HEK293 (cell line): ENCODE measurements around the gene PAPSS2.

Experiments used
- CTCF ChIA-PET: fragments of 350-600 bp; formaldehyde crosslinking; extraction: SDS; loops from one replicate; lab custom pipeline; 2021; ENCODE audit warnings: antibody characterized with exemption; lab: Yijun Ruan, JAX
- POLR2A ChIA-PET: fragments of 300-600 bp; formaldehyde crosslinking; extraction: SDS; loops from one replicate; lab custom pipeline; 2020; ENCODE audit warnings: antibody characterized with exemption, inconsistent platforms; lab: Yijun Ruan, JAX
- H3K27ac ChIP-seq: fragments of 200-500 bp; sonication (Bioruptor generic); 2 replicates; pipeline ENCODE4 v1.5.1; 2014; ENCODE audit warnings: low read depth, low read length, control low read depth, inconsistent platforms; ENCODE audit errors: extremely low read depth
- H3K36me3 ChIP-seq, 2 experiments: fragments of 200-500 bp in 1 of 2; sonication (Bioruptor generic) in 1 of 2; 1 replicate in 1 of 2; 2 replicates in 1 of 2; pipeline ENCODE4 v1.5.1; 2014 to 2017; ENCODE audit warnings: inconsistent platforms in 2 of 2, low read length in 2 of 2; ENCODE audit not compliant: control insufficient read depth in 2 of 2, insufficient read depth in 1 of 2
- H3K4me1 ChIP-seq: fragments of 200-500 bp; sonication (Bioruptor generic); 2 replicates; pipeline ENCODE4 v1.5.1; 2014; ENCODE audit warnings: mild to moderate bottlenecking, low read length, inconsistent platforms; ENCODE audit not compliant: control insufficient read depth, insufficient read depth
- H3K4me3 ChIP-seq: 2 replicates; pipeline ENCODE4 v1.5.1; 2011; ENCODE audit warnings: low read depth, mild to moderate bottlenecking, control low read depth, low read length, moderate library complexity
- H3K9me3 ChIP-seq: fragments of 200-500 bp; sonication (Bioruptor generic); 2 replicates; pipeline ENCODE4 v1.5.1; 2014; ENCODE audit warnings: low read depth, low read length, inconsistent platforms; ENCODE audit not compliant: control insufficient read depth, insufficient read depth
- FEZF1 ChIP-seq: fragments of 450-650 bp; formaldehyde crosslinking; IDR thresholded peaks from 2 replicates; pipeline ENCODE4 v1.5.1; 2016; ENCODE audit warnings: missing biosample characterization, missing genetic modification characterization
- GLI2 ChIP-seq: fragments of 450-650 bp; formaldehyde crosslinking; IDR thresholded peaks from 2 replicates; pipeline ENCODE4; 2017; ENCODE audit warnings: missing biosample characterization, missing genetic modification characterization, low read depth, borderline replicate concordance
- IKZF3 ChIP-seq: fragments of 450-650 bp; IDR thresholded peaks from 2 replicates; pipeline ENCODE4 v1.5.0; 2018; ENCODE audit warnings: missing biosample characterization, mild to moderate bottlenecking, missing genetic modification characterization, moderate library complexity
- KLF10 ChIP-seq: fragments of 450-650 bp; IDR thresholded peaks from 2 replicates; pipeline ENCODE4 v1.5.1; 2018; ENCODE audit warnings: missing biosample characterization, mild to moderate bottlenecking, missing genetic modification characterization
- MYNN ChIP-seq: fragments of 450-650 bp; formaldehyde crosslinking; IDR thresholded peaks from 2 replicates; pipeline ENCODE4 v1.5.1; 2016; ENCODE audit warnings: missing biosample characterization, missing genetic modification characterization, borderline replicate concordance
- MZF1 ChIP-seq: fragments of 450-650 bp; formaldehyde crosslinking; IDR thresholded peaks from 2 replicates; pipeline ENCODE4 v1.5.1; 2017; ENCODE audit warnings: missing biosample characterization, missing genetic modification characterization, borderline replicate concordance
- OSR2 ChIP-seq: fragments of 450-650 bp; formaldehyde crosslinking; IDR thresholded peaks from 2 replicates; pipeline ENCODE4 v1.5.1; 2016; ENCODE audit warnings: missing biosample characterization, missing genetic modification characterization
- TCF7L2 ChIP-seq: IDR thresholded peaks from 2 replicates; pipeline ENCODE4 v1.6.1; 2011; ENCODE audit warnings: low read depth, mild to moderate bottlenecking, inconsistent platforms, low read length, moderate library complexity, borderline replicate concordance
- ZFHX2 ChIP-seq: fragments of 450-650 bp; formaldehyde crosslinking; conservative IDR thresholded peaks from 2 replicates; pipeline ENCODE4 v1.5.1; 2016; ENCODE audit warnings: missing biosample characterization, missing genetic modification characterization
- ZNF10 ChIP-seq: fragments of 450-650 bp; formaldehyde crosslinking; IDR thresholded peaks from 2 replicates; pipeline ENCODE4 v1.5.1; 2017; ENCODE audit warnings: missing biosample characterization, missing genetic modification characterization
- ZNF169 ChIP-seq: fragments of 450-650 bp; formaldehyde crosslinking; IDR thresholded peaks from 2 replicates; pipeline ENCODE4 v1.5.1; 2016; ENCODE audit warnings: missing biosample characterization, missing genetic modification characterization
- ZNF175 ChIP-seq: fragments of 450-650 bp; formaldehyde crosslinking; IDR thresholded peaks from 2 replicates; pipeline ENCODE4 v1.5.1; 2016; ENCODE audit warnings: missing biosample characterization, missing genetic modification characterization
- ZNF221 ChIP-seq: fragments of 450-650 bp; formaldehyde crosslinking; IDR thresholded peaks from 2 replicates; pipeline ENCODE4 v1.5.1; 2017; ENCODE audit warnings: missing biosample characterization, missing genetic modification characterization, borderline replicate concordance
- ZNF311 ChIP-seq: fragments of 450-650 bp; formaldehyde crosslinking; IDR thresholded peaks from 2 replicates; pipeline ENCODE4 v1.5.1; 2017; ENCODE audit warnings: missing biosample characterization, missing genetic modification characterization, borderline replicate concordance
- ZNF366 ChIP-seq: fragments of 450-650 bp; formaldehyde crosslinking; conservative IDR thresholded peaks from 2 replicates; pipeline ENCODE4 v1.5.1; 2016; ENCODE audit warnings: missing biosample characterization, missing genetic modification characterization
- ZNF394 ChIP-seq: fragments of 450-650 bp; formaldehyde crosslinking; IDR thresholded peaks from 2 replicates; pipeline ENCODE4 v1.5.1; 2016; ENCODE audit warnings: missing biosample characterization, missing genetic modification characterization, mild to moderate bottlenecking, moderate library complexity, borderline replicate concordance
- ZNF473 ChIP-seq: fragments of 450-650 bp; formaldehyde crosslinking; IDR thresholded peaks from 2 replicates; pipeline ENCODE4 v1.5.1; 2017; ENCODE audit warnings: missing biosample characterization, missing genetic modification characterization
- ZNF558 ChIP-seq: fragments of 450-650 bp; formaldehyde crosslinking; IDR thresholded peaks from 2 replicates; pipeline ENCODE4 v1.5.1; 2016; ENCODE audit warnings: missing biosample characterization, missing genetic modification characterization
- ZSCAN23 ChIP-seq: fragments of 450-650 bp; formaldehyde crosslinking; IDR thresholded peaks from 2 replicates; pipeline ENCODE4 v1.5.1; 2016; ENCODE audit warnings: missing biosample characterization, missing genetic modification characterization
- ZXDB ChIP-seq: fragments of 450-650 bp; formaldehyde crosslinking; IDR thresholded peaks from 2 replicates; pipeline ENCODE4 v1.5.1; 2016; ENCODE audit warnings: missing biosample characterization, missing genetic modification characterization
- TF ChIP-seq, protein P1 (sequence below): fragments of 450-650 bp; formaldehyde crosslinking; conservative IDR thresholded peaks from 2 replicates; pipeline ENCODE4 v1.5.1; 2016; ENCODE audit warnings: low read depth, missing biosample characterization, missing genetic modification characterization
- TF ChIP-seq, protein P2 (sequence below): fragments of 450-650 bp; formaldehyde crosslinking; conservative IDR thresholded peaks from 2 replicates; pipeline ENCODE4 v1.5.1; 2016; ENCODE audit warnings: low read depth, missing biosample characterization, missing genetic modification characterization
- TF ChIP-seq, protein P3 (sequence below): fragments of 450-650 bp; formaldehyde crosslinking; IDR thresholded peaks from 2 replicates; pipeline ENCODE4 v1.5.1; 2016; ENCODE audit warnings: missing biosample characterization, missing genetic modification characterization
- TF ChIP-seq, protein P4 (sequence below): fragments of 450-650 bp; formaldehyde crosslinking; IDR thresholded peaks from 2 replicates; pipeline ENCODE4 v1.5.1; 2016; ENCODE audit warnings: missing biosample characterization, missing genetic modification characterization
- TF ChIP-seq, protein P5 (sequence below): fragments of 450-650 bp; formaldehyde crosslinking; IDR thresholded peaks from 2 replicates; pipeline ENCODE4 v1.5.1; 2017; ENCODE audit warnings: missing biosample characterization, missing genetic modification characterization

PAPSS2 gene

DNA sequence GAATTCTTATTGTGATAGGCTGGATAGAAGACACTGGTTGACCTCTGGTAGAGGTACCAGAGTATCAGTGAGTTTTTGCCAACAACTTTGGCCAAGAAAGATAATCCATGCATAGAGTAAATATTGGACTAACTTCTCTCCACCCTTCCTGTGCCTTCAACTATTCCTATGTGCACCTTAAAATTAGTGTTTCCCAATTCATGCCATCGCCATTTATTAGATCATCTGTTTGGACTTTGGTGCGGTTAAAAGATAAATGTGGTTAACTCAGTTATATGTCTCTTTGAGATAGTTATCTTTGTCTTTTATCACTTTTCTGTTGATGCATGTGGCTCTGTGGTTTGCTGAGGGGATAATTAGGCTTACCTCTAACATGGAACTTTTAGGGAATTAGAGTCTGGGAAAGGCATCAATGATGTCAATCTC lies 4.6 kb downstream of the PAPSS2 start:
- no peak overlapping the region for H3K4me3 ChIP-seq
- no peak overlapping the region; the same call in 1 of the 2 replicates for H3K27ac ChIP-seq
- ChIA-PET CTCF (no interaction called here), POLR2A (no interaction called here)
- H3K4me1 ChIP-seq, result peaks cover 30% of the 10 kb centered on the region
- peaks cover 0 to 5% of the 10 kb centered on the region in 2 experiments; a peak in 2 of 3 replicates for H3K36me3 ChIP-seq
- no peaks in the 10 kb centered on the region for H3K9me3 ChIP-seq
- TF ChIP-seq MZF1 (tag by site-specific recombination) (0 out of 2 replicates have a peak, but pooled peaks have one; percentile 40), ZNF221 (tag by site-specific recombination) (no peak), TCF7L2 (peak; percentile 44; the same call in 1 of the 2 replicates), MYNN (tag by site-specific recombination) (no peak), ZNF394 (0 out of 2 replicates have a peak, but pooled peaks have one; percentile 44), FEZF1 (tag by site-specific recombination) (peak; percentile 64), ZNF311 (tag by site-specific recombination) (no peak), ZNF169 (tag by site-specific recombination) (no peak), ZXDB (tag by site-specific recombination) (peak; percentile 91), ZNF175 (tag by site-specific recombination) (no peak), ZNF366 (tag by site-specific recombination) (peak; percentile 26; the same call in 1 of the 2 replicates), ZNF10 (tag by site-specific recombination) (peak; percentile 69), GLI2 (tag by site-specific recombination) (0 out of 2 replicates have a peak, but pooled peaks have one; percentile 63), ZNF558 (tag by site-specific recombination) (no peak), KLF10 (peak; percentile 68), OSR2 (tag by site-specific recombination) (peak; percentile 82), ZFHX2 (tag by site-specific recombination) (no peak), ZSCAN23 (peak; percentile 34; the same call in 1 of the 2 replicates), IKZF3 (peak; percentile 57; the same call in 1 of the 2 replicates), ZNF473 (no peak)
- TF ChIP-seq, protein P1, sequence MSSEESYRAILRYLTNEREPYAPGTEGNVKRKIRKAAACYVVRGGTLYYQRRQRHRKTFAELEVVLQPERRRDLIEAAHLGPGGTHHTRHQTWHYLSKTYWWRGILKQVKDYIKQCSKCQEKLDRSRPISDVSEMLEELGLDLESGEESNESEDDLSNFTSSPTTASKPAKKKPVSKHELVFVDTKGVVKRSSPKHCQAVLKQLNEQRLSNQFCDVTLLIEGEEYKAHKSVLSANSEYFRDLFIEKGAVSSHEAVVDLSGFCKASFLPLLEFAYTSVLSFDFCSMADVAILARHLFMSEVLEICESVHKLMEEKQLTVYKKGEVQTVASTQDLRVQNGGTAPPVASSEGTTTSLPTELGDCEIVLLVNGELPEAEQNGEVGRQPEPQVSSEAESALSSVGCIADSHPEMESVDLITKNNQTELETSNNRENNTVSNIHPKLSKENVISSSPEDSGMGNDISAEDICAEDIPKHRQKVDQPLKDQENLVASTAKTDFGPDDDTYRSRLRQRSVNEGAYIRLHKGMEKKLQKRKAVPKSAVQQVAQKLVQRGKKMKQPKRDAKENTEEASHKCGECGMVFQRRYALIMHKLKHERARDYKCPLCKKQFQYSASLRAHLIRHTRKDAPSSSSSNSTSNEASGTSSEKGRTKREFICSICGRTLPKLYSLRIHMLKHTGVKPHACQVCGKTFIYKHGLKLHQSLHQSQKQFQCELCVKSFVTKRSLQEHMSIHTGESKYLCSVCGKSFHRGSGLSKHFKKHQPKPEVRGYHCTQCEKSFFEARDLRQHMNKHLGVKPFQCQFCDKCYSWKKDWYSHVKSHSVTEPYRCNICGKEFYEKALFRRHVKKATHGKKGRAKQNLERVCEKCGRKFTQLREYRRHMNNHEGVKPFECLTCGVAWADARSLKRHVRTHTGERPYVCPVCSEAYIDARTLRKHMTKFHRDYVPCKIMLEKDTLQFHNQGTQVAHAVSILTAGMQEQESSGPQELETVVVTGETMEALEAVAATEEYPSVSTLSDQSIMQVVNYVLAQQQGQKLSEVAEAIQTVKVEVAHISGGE (tag by site-specific recombination), result no peak
- TF ChIP-seq, protein P2, sequence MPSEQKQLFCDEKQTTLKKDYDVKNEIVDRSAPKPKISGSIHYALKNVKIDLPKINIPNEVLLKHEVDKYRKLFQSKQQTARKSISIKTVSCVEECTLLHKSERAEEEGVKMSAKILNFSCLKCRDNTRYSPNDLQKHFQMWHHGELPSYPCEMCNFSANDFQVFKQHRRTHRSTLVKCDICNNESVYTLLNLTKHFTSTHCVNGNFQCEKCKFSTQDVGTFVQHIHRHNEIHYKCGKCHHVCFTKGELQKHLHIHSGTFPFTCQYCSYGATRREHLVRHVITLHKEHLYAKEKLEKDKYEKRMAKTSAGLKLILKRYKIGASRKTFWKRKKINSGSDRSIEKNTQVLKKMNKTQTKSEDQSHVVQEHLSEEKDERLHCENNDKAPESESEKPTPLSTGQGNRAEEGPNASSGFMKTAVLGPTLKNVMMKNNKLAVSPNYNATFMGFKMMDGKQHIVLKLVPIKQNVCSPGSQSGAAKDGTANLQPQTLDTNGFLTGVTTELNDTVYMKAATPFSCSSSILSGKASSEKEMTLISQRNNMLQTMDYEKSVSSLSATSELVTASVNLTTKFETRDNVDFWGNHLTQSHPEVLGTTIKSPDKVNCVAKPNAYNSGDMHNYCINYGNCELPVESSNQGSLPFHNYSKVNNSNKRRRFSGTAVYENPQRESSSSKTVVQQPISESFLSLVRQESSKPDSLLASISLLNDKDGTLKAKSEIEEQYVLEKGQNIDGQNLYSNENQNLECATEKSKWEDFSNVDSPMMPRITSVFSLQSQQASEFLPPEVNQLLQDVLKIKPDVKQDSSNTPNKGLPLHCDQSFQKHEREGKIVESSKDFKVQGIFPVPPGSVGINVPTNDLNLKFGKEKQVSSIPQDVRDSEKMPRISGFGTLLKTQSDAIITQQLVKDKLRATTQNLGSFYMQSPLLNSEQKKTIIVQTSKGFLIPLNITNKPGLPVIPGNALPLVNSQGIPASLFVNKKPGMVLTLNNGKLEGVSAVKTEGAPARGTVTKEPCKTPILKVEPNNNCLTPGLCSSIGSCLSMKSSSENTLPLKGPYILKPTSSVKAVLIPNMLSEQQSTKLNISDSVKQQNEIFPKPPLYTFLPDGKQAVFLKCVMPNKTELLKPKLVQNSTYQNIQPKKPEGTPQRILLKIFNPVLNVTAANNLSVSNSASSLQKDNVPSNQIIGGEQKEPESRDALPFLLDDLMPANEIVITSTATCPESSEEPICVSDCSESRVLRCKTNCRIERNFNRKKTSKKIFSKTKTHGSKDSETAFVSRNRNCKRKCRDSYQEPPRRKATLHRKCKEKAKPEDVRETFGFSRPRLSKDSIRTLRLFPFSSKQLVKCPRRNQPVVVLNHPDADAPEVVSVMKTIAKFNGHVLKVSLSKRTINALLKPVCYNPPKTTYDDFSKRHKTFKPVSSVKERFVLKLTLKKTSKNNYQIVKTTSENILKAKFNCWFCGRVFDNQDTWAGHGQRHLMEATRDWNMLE (tag by site-specific recombination), result no peak
- TF ChIP-seq, protein P3, sequence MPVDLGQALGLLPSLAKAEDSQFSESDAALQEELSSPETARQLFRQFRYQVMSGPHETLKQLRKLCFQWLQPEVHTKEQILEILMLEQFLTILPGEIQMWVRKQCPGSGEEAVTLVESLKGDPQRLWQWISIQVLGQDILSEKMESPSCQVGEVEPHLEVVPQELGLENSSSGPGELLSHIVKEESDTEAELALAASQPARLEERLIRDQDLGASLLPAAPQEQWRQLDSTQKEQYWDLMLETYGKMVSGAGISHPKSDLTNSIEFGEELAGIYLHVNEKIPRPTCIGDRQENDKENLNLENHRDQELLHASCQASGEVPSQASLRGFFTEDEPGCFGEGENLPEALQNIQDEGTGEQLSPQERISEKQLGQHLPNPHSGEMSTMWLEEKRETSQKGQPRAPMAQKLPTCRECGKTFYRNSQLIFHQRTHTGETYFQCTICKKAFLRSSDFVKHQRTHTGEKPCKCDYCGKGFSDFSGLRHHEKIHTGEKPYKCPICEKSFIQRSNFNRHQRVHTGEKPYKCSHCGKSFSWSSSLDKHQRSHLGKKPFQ (tag by site-specific recombination), result 0 out of 2 replicates have a peak, but pooled peaks have one; percentile 20
- TF ChIP-seq, protein P4, sequence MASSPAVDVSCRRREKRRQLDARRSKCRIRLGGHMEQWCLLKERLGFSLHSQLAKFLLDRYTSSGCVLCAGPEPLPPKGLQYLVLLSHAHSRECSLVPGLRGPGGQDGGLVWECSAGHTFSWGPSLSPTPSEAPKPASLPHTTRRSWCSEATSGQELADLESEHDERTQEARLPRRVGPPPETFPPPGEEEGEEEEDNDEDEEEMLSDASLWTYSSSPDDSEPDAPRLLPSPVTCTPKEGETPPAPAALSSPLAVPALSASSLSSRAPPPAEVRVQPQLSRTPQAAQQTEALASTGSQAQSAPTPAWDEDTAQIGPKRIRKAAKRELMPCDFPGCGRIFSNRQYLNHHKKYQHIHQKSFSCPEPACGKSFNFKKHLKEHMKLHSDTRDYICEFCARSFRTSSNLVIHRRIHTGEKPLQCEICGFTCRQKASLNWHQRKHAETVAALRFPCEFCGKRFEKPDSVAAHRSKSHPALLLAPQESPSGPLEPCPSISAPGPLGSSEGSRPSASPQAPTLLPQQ (tag by site-specific recombination), result 0 out of 2 replicates have a peak, but pooled peaks have one; percentile 16
- TF ChIP-seq, protein P5, sequence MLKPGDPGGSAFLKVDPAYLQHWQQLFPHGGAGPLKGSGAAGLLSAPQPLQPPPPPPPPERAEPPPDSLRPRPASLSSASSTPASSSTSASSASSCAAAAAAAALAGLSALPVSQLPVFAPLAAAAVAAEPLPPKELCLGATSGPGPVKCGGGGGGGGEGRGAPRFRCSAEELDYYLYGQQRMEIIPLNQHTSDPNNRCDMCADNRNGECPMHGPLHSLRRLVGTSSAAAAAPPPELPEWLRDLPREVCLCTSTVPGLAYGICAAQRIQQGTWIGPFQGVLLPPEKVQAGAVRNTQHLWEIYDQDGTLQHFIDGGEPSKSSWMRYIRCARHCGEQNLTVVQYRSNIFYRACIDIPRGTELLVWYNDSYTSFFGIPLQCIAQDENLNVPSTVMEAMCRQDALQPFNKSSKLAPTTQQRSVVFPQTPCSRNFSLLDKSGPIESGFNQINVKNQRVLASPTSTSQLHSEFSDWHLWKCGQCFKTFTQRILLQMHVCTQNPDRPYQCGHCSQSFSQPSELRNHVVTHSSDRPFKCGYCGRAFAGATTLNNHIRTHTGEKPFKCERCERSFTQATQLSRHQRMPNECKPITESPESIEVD (tag by site-specific recombination), result peak; percentile 85
